Measurements from ENCODE around the gene GNG7.
A peak's percentile ranks its signal among the peaks of the same experiment; 100 is the strongest.
"Not testable (repeated sequence)": the region's sequence is repeated elsewhere in the genome, so short reads cannot be mapped to it uniquely, and the experiment has no call there.

Gene GNG7

DNA sequence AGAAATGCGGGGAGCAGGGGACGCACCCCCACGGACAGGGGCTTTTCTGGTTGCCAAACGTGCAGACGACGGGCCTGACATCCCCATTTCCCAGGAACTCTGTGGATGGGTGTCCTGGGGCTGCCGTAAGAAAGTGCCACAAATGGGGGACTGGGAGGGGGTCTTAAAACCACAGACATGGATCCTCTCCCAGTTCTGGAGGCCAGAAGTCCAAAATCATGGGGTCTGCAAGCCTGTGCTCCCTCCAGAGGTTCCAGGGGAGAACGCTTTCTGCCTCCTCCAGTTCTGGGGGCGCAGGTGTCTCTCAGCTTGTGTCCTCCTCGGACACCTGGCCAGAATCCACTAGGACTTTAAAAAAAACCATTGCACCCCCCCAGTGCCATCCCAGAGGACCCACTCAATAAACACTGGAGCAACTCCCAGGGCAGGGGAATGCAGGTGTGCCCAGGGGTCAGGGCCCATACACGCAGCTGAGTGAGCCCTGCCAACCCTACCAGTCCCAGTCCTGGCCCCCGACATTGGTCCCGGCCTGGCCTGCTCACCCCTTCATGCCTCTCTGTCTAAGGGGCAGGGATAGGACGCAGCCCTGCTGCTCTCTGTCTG is 122.7 kb downstream of the GNG7 start:
- no peak for DNase-seq (ENCODE audit: low read depth in 1 of 2, low spot score in 1 of 2)

DNA sequence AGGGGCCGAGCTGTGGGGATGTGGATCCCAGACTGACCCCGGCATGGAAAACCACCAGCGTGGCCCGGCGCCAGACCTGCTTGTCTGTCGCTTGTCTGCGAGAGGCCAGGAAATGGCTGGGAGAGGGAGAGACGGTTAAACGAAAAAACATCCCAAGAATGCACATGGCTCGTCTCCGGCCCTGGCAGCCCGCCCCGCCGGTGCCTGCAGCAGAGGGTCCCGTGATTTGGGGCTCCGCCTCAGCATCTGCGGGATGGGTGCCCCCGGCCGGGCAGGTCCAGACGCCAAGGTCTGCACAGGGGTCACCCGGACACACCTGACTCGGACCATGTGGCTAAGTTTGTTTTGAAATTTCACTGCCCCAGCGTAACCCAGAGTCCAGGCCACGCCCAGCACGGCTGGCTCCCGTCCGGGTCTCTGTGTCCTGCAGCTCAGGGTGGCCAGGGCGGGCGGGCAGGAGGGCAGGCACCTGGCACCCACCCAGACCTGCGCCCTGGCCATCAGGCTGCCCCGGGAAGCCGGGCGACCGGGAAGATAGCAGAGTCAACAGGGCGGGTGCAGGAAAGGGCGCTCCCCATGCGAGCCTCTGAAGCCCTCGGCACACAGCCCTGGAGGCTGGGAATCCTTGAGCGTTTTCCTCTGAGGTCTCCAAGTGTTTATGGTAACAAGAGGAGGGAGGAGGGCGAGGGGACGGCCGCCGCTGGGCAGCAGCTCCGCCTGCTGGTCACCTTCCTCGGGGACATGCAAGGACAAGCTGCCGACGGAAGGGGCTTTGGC is 123.4 kb downstream of the GNG7 start:
- DNase-seq (ENCODE audit: low read depth in 1 of 2, low spot score in 1 of 2), result peak; percentile 43 to 46

DNA sequence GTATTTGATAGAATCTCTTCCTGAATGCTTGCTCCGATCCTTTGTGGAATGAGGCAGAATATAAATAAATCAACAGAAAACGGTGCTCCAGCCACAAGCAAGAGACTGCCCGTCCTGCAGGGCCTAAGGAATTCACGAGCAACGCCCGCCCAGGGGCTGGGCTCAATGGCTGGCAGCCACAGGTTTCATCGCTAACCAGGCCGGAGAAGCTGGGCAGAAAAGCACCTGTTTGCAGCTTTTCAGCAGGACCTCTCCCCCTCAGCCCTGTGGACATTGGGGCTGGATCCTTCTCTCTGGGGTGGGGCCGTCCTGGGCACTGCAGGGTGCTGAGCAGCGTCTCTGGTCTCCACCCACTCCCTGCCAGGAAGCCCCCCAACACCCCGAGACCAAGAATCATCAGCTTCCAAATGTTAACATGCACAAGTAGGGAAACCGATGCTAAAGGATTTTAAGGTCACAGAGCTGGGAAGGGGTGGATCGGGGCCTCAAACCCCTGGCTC is 124.1 kb downstream of the GNG7 start:
- DNase-seq (ENCODE audit: low read depth in 1 of 2, low spot score in 1 of 2), result no peak

DNA sequence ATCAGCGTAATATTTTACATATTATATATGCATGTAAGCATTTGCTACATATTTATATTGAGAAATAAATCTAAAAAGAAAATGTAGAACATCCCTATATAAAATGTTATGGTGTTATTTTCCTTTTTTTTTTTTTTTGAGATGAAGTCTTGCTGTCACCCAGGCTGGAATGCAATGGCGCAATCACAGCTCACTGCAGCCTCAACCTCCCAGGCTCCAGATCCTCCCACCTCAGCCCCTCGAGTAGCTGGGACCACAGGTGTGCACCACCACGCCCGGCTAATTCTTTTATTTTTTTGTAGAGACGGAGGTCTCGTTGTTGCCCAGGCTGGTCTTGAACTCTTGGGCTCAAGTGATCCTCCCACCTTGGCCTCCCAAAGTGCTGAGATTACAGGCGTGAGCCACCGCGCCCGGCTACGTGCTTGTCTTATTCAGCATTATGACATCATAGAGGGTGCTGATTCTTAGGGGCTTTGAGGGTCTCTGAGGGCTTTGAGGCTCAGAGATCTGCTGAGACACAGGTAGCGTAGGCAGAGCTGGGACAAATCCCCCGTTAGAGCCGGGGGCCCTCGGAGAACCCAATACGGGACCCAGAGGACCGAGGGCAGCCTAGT is 124.7 kb downstream of the GNG7 start:
- DNase-seq (ENCODE audit: low read depth in 1 of 2, low spot score in 1 of 2), result no peak

DNA sequence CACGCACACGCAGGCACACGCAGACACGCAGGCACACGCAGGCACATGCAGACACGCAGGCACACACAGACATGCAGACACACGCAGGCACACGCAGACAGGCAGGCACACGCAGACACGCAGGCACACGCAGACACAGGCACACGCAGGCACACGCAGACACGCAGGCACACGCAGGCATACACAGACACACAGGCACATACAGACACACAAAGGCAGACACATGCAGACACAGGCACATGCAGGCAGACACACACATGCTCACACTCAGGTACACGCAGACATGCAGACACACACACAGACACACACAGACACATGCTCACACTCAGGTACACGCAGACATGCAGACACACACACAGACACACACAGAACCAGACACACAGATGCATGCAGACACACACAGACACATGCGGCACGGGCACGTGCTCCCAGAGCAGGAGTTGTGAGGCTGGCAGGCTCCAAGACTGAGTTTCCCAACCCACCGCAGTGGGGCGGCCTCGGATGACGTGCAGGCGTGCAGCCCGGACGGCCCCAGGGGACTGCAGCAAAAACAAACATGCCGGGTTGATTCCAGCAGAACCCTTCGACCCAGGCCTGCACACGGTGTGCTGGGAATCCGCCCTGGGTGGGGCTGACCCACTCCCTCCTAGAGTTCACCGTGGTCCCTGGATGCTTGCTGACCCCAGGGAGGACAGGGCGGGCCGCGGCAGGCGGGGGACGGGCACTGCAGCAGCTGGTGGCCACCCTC is 126.6 kb downstream of the GNG7 start:
- DNase-seq (ENCODE audit: low read depth in 1 of 2, low spot score in 1 of 2), result no peak

DNA sequence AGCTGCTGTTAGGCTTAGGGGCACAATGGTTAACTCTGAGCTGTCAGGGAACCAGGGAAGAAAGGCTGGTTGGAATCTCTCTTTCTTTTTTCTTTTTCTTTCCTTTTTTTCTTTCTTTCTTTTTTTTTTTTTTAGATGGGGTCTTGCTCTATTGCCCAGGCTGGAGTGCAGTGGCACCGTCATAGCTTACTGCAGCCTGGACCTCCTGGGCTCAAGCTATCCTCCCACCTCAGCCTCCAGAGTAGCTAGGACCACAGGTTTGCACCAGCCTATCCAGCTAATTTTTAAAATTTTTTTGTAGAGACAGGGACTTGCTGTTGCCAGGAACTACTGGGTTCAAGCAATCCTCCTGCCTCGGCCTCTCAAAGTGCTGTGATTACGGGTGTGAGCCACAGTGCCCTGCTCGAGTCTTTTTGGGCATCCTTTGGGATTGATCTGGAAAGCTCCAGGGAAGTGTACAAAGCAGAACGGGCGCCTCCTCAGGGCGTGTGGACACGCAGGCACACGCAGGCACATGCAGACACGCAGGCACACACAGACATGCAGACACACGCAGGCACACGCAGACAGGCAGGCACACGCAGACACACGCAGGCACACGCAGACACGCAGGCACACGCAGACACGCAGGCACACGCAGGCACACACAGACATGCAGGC is 127.4 kb downstream of the GNG7 start:
- no peak for DNase-seq (ENCODE audit: low read depth in 1 of 2, low spot score in 1 of 2)

DNA sequence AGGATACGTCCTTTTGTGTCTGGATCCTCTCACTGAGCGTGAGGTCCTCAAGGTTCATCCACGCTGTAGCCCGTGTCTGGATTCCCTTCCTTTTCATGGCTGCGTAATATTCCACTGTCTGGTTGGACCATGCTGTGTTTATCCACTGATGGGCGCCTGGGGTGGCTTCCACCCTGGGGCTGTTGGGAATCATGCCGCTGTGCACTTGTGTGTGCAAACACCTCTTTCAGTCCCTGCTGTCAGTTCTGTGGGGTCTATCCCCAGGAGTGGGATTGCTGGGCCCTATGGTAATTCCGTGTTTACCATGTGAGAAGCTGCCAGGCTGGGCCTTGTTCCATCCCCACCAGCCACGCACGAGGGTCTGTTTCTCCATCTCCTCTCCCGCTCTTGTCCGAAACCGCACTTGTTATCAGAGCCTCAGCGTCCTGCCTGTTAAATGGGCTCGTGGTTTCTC is 128.0 kb downstream of the GNG7 start:
- DNase-seq (ENCODE audit: low read depth in 1 of 2, low spot score in 1 of 2), result no peak

DNA sequence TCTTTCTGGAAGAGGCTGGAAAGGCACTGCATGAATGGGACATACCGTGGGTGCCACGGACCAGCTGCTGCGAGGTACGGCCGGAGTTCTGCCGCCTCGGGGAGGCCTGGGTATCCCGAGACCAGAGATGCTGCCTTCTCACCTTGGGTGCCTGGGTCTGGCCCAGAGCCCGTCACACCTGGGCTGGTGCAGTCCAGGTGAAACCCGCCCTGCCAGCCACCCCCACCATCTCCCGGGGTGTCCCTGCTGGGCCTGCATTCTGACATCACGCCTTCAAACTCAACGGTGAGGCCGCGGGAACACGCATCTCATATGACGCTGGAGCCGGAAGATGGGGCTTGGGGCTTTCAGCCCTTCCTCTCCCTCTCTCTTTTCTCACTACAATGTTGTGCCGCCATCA is 128.6 kb downstream of the GNG7 start:
- no peak for DNase-seq (ENCODE audit: low read depth in 1 of 2, low spot score in 1 of 2)

DNA sequence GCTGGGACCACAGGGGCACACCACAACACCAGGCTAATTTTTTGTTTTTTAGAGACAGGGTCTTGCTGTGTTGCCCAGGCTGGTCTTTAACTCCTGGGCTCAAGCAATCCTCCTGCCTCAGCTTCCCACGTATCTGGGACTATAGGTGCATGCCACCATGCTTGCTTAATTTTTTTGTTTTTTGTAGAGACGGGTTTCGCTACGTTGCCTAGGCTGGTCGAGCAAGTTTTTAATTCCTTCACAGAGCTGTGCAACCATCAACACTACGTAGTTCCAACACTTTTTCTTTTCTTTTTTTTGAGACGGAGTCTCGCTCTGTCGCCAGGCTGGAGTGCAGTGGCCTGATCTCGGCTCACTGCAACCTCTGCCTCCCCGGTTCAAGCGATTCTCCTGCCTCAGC is 130.3 kb downstream of the GNG7 start:
- not testable (repeated sequence) for DNase-seq (ENCODE audit: low read depth in 1 of 2, low spot score in 1 of 2)

DNA sequence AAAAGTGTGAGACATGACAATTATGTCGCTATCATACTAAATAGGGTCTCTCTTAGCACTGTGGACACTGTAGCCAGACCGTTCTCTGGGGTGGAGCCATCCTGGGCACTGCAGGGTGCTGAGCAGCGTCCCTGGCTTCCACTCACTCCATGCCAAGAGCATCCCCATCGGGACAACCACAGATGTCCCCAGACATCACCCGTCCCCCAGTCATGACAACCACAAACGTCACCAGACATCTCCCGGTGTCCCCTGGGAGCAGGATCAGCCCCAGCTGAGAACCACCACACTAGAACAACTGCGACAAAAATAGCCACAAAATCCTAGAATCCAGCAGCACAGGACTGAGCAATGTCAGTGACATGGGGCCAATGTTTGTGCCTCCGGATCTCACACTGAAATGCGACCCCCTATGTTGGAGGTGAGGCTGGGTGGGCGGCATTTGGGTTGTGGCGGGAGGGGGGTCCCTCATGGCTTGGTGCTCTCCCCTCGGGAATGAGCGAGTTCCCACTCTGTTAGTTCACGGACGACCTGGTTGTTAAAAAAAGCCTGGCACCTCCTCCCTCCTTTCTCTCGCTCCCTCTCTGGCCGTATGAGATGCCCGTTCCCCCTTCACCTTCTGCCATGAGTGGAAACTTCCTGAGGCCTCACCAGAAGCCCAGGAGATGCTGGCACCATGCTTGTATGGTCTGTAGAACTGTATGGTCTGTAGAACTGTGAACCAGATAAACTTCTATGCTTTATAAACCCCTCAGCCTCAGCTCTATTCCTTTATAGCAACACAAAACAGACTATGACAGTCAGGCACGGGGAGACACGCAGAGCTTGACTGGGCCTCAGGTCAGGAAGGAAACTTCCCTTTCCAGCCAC is 132.7 kb downstream of the GNG7 start:
- no peak for DNase-seq (ENCODE audit: low read depth in 1 of 2, low spot score in 1 of 2)

DNA sequence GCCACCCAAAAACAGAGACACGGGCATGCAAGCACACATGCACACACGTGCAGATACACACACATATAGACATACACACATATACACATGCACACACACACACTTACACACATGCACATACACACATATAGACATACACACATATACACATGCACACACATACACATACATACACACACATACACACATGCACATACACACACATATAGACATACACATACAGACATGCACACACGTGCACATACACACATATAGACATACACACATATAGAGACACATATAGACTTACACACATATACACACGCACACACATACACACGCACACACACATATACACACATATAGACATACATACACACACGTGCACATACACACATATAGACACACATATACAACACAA is 134.5 kb downstream of the GNG7 start:
- no peak for DNase-seq (ENCODE audit: low read depth in 1 of 2, low spot score in 1 of 2)

DNA sequence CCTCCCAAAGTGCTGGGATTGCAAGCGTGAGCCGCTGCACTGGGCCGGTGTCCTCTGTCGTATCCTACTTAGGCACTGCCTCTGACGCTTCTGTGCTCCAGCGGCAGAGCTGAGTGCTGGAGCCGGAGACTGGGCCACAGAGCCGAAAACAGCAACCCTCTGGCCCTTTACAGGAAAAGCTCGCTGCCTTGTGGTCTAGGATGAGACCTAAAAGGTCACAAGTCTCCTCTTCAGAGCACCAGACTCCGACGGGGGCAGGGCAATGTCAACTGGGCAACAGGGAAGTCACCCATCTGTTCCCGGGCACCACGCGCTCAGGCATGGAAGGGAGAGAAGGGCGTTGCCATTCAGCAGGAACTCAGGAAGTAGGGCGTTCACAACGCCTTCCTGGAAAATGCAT is 134.9 kb downstream of the GNG7 start:
- DNase-seq (ENCODE audit: low read depth in 1 of 2, low spot score in 1 of 2), result no peak

DNA sequence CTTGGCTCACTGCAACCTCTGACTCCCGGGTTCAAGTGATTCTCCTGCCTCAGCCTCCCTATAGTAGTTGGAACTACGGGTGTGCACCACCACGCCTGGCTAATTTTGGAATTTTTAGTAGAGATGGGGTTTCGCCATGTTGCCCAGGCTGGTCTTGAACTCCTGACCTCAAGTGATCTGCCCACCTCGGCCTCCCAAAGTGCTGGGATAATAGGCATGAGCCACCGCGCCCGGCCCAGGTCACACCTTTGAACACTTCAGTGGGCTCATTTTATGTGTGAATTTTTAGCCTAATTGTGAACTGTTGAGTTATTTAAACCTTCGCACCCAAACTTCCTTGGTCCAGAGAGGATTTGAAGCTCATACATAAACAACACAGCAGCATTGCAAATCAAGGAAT is 138.9 kb downstream of the GNG7 start:
- DNase-seq (ENCODE audit: low read depth in 1 of 2, low spot score in 1 of 2), result not testable (repeated sequence)

DNA sequence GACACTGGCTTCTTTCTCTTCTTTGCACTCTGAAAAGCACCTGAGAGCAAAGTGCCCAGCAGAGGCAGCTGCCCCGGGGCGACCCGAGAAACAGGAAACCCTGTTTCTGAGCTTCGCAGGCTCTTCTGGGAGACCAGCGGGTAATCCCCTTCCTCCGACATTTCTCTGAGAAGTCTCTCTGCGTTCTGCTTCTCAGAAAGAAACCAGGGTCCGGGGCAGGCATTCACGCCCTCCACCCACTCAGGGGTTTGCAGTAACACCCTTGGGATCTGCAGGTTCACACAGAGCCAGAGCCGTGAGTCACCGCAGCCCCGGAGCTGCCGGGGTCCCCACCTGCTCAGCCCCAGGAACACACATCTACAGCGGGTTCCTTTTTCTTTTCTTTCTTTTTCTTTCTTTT is 140.6 kb downstream of the GNG7 start:
- DNase-seq (ENCODE audit: low read depth in 1 of 2, low spot score in 1 of 2), result peak; percentile 42 to 60

DNA sequence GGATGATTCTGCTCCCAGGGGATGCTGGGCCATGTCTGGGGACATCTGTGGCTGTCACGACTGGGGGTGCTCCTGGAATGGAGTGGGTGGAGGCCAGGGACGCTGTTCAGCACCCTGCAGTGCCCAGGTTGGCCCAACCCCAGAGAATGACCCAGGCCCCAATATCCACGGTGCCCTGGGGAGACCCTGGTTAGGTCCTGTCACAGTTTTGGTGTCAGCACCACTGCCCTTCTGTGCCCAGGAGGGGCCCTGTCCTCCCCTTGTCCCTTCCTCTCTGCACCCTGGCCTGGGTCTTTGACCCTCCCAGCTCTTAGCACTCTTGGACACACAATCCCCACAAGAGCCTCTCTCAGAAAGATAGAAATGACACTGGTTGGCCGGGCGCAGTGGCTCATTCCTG is 141.3 kb downstream of the GNG7 start:
- DNase-seq (ENCODE audit: low read depth in 1 of 2, low spot score in 1 of 2), result no peak

DNA sequence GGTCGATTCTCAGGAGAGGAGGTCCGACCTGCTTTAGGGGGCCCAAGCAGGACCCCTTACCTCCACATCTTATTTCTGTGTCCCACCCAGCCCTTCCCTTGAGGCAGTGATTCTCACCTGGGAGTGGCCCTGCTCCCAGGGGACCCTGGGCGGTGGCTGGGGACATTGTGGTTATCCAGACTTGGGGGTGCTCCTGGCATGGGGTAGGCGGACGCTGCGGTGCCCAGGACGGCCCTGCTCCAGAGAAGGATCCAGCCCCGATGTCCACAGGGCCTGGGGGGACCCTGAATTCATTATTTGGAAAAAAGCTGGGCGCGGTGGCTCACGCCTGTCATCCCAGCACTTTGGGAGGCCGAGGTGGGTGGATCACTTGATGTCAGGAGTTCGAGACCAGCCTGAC is 142.1 kb downstream of the GNG7 start:
- no peak for DNase-seq (ENCODE audit: low read depth in 1 of 2, low spot score in 1 of 2)

DNA sequence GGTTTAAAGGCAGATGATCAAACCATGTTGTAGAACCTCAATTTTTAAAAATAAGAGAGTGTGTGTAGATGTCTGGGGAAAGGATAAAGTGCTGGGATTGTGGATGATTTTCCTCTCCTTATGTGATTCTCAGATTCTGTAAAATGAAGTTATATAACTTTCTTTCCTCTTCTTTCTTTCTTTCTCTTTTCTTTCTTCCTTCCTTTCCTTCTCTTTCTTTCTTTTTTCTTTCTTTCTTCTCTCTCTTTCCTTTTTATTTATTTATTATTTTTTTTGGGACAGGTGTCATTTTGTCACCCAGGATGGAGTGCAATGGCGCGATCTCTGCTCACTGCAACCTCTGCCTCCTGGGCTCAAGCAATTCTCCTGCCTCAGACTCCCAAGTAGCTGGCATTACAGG is 144.0 kb downstream of the GNG7 start:
- no peak for DNase-seq (ENCODE audit: low read depth in 1 of 2, low spot score in 1 of 2)

DNA sequence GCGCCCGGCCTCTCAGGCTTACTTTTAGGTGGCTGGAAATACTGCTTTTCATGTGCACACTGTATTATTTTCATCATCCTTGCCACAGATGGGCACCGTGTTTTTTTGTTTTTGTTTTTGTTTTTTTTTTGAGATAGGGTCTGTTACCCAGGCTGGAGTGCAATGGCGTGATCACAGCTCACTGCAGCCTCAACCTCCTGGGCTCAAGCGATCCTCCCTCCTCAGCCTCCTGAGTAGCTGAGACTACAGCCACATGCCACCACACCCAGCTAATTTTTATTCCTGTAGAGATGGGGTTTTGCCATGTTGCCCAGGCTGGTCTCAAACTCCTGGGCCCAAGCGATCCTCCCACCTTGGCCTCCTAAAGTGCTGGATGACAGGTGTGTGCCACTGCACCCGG is 144.4 kb downstream of the GNG7 start:
- DNase-seq (ENCODE audit: low read depth in 1 of 2, low spot score in 1 of 2), result not testable (repeated sequence)

DNA sequence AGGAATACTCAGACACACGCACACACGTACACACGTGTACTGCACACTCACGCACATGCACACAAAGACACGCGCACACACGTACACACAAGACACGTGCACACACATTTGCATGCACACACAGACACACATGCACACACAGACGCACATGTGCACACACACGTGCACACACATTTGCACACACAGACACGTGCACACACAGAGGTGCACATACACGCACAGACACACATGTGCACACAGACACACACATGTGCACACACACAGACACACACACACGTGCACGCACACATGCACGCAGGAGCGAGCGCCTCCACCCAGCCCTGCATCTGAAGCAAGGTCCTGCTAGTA is 145.4 kb downstream of the GNG7 start:
- DNase-seq (ENCODE audit: low read depth in 1 of 2, low spot score in 1 of 2), result no peak
